ENCODE measurements around the gene PCDHB9. TPM values are rescaled to one million over a fixed set of nuclear protein-coding genes. Genes with fewer than 3 reads are reported as not detected.
"Not testable (repeated sequence)": the region's sequence is repeated elsewhere in the genome, so short reads cannot be mapped to it uniquely, and the experiment has no call there.

The PCDHB9 gene
- total and polyA plus RNA-seq, 11 donors = 0.30 to 1.6 (median 0.91) TPM

DNA sequence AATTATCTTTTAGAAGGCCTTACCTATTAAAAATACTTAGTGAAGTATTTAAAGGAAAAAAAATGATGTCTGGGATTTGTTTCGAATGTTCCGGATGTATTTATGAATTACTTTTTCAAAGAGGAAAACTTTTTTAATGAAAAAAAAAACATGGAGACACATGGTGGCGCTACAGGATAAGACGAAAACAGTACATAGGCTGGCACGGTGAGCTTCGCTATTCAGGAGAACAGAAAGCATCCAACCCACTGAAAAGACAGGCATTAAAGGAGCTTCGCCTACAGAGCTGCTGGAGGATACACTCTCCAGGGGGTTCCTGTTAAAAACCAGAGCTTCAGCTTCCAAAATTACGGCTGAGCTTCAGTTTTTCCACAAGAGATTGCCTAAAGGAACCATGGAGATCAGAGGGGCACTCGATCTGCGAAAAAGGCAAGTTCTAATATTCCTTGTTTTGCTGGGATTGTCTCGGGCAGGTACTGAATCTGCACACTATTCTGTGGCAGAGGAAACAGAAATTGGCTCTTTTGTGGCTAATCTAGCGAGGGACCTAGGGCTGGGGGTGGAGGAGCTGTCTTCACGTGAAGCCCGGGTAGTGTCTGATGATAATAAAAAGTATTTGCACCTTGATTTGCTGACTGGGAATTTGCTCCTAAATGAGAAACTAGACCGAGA, 36.3 kb downstream of the PCDHB9 start, which contains the start of gene PCDHB14:
Gene PCDHB14 (plus strand): TSS at position 232 of the 672 bp plus-strand sequence. CDS start 163 bp downstream, at position 395.
- TF ChIP-seq, protein P1, sequence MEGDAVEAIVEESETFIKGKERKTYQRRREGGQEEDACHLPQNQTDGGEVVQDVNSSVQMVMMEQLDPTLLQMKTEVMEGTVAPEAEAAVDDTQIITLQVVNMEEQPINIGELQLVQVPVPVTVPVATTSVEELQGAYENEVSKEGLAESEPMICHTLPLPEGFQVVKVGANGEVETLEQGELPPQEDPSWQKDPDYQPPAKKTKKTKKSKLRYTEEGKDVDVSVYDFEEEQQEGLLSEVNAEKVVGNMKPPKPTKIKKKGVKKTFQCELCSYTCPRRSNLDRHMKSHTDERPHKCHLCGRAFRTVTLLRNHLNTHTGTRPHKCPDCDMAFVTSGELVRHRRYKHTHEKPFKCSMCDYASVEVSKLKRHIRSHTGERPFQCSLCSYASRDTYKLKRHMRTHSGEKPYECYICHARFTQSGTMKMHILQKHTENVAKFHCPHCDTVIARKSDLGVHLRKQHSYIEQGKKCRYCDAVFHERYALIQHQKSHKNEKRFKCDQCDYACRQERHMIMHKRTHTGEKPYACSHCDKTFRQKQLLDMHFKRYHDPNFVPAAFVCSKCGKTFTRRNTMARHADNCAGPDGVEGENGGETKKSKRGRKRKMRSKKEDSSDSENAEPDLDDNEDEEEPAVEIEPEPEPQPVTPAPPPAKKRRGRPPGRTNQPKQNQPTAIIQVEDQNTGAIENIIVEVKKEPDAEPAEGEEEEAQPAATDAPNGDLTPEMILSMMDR (IDR thresholded peaks at IDR 0.05) = peak in 6 of 12 donors; percentile 17 to 41 (median 30)
- TF ChIP-seq POLR2A (IDR thresholded peaks at IDR 0.05) = no peak
- Histone ChIP-seq H3K4me1 (no peaks in the 10 kb centered on the region), H3K27me3 (no peaks in the 10 kb centered on the region), H3K4me3 (peak within 1 kb of the TSS in 10 of 12 donors; percentile 15 to 43 (median 30)), H3K36me3 (peaks cover 0 to 4% (median 0%) of the 10 kb centered on the region in 9 donors), H3K9me3 (peaks cover 0 to 99% (median 71%) of the 10 kb centered on the region in 12 donors), H3K27ac (no peak within 1 kb of the TSS)
- intact Hi-C loops (cut with DNase I) = loop anchor here in 3 of 10 donors (5.0 to 10.0 kb wide), 2 partner anchors 112 to 339 kb away; partner anchors contain the start of genes PCDHGA1 (in 1 of the 3) and PCDHGA2 (in 1 of the 3)
- ATAC-seq (peak in 2 of 4 donors; percentile 43 to 57), DNase-seq (no peak)
- 24 to 36% (median 31%) methylated on average over 15 of the region's 15 CpGs for whole genome bisulfite sequencing, 4 donors

DNA sequence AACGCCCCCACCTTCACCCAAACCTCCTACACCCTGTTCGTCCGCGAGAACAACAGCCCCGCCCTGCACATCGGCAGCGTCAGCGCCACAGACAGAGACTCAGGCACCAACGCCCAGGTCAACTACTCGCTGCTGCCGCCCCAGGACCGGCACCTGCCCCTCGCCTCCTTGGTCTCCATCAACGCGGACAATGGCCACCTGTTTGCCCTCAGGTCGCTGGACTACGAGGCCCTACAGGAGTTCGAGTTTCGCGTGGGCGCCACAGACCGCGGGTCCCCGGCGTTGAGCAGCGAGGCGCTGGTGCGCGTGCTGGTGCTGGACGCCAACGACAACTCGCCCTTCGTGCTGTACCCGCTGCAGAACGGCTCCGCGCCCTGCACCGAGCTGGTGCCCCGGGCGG, 37.9 kb downstream of the PCDHB9 start:
- not testable (repeated sequence) for H3K27ac ChIP-seq, DNase-seq, H3K27me3 ChIP-seq, ATAC-seq, H3K4me3 ChIP-seq, H3K4me1 ChIP-seq, H3K36me3 ChIP-seq
- WGBS, 4 donors = 18 to 20% (median 19%) methylated on average over 5 to 35 of the region's 40 CpGs
- H3K9me3 ChIP-seq = peaks cover 0 to 96% (median 61%) of the 10 kb centered on the region in 12 donors
- intact Hi-C loops (cut with DNase I) = loop anchor here in 3 of 10 donors (5.0 to 10.0 kb wide), 2 partner anchors 110 to 337 kb away; partner anchors contain the start of genes PCDHGA1 (in 1 of the 3) and PCDHGA2 (in 1 of the 3)

DNA sequence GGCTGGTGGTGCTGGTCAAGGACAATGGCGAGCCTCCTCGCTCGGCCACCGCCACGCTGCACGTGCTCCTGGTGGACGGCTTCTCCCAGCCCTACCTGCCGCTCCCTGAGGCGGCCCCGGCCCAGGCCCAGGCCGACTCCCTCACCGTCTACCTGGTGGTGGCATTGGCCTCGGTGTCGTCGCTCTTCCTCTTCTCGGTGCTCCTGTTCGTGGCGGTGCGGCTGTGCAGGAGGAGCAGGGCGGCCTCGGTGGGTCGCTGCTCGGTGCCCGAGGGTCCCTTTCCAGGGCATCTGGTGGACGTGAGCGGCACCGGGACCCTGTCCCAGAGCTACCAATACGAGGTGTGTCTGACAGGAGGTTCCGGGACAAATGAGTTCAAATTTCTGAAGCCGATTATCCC, 38.5 kb downstream of the PCDHB9 start:
- H3K4me3 ChIP-seq, ATAC-seq, H3K27ac ChIP-seq, H3K4me1 ChIP-seq, H3K36me3 ChIP-seq, H3K27me3 ChIP-seq, DNase-seq: not testable (repeated sequence)
- intact Hi-C loops (cut with DNase I) = loop anchor here in 1 of 10 donors (10.0 kb wide), 1 partner anchor 109 kb away; the partner anchor contains the start of genes PCDHGA1 and PCDHGA2
- peaks cover 0 to 97% (median 61%) of the 10 kb centered on the region in 12 donors for H3K9me3 ChIP-seq
- WGBS, 4 donors = 26 to 39% (median 30%) methylated on average over 15 to 30 of the region's 30 CpGs

DNA sequence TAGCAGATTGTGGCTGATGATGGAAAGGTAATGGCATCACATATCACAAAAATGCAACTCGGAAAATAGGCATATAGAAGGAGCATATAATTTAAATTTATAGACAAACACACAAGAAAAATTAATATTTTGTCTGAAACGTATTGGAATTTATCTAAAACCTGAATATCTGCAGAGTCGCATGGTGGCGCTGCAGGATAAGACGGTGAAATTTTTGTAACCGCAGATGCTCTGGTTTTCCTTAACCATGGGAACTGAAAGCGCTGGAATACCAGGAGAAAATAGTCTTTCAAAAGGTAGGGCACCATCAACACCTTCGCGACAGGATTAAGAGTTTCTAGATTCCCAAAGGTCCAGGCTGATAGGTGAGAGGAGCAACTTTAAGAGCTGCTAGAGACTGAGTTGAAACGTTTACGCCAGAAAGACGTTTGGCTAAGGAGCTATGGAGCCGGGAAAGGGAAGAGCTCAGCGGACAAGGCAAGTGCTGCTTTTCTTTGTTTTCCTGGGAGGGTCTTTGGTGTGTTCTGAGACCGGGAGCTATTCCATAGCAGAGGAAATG, 47.2 kb downstream of the PCDHB9 start:
- no peak for ATAC-seq

DNA sequence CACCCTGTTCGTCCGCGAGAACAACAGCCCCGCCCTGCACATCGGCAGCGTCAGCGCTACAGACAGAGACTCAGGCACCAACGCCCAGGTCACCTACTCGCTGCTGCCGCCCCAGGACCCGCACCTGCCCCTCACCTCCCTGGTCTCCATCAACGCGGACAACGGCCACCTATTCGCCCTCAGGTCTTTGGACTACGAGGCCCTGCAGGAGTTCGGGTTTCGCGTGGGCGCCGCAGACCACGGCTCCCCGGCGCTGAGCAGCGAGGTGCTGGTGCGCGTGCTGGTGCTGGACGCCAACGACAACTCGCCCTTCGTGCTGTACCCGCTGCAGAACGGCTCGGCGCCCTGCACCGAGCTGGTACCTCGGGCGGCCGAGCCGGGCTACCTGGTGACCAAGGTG, 49.0 kb downstream of the PCDHB9 start:
- H3K27ac ChIP-seq; H3K27me3 ChIP-seq; H3K4me1 ChIP-seq; H3K4me3 ChIP-seq; DNase-seq; H3K36me3 ChIP-seq; ATAC-seq; intact Hi-C loops (cut with DNase I): not testable (repeated sequence)
- peaks cover 0 to 100% (median 93%) of the 10 kb centered on the region in 12 donors for H3K9me3 ChIP-seq
- WGBS, 4 donors = 20 to 32% (median 26%) methylated on average over 17 to 40 of the region's 40 CpGs

More for the DNA sequence above, 47.2 kb downstream of the PCDHB9 start:
- DNase-seq = no peak
- Histone ChIP-seq H3K27ac (no peak overlapping the region), H3K36me3 (no peaks in the 10 kb centered on the region), H3K4me3 (peak overlapping the region in 9 of 12 donors; percentile 16 to 42 (median 29)), H3K9me3 (peaks cover 0 to 97% (median 85%) of the 10 kb centered on the region in 12 donors), H3K27me3 (peaks cover 0 to 7% (median 0%) of the 10 kb centered on the region in 9 donors), H3K4me1 (peaks cover 0 to 3% (median 0%) of the 10 kb centered on the region in 12 donors)
- intact Hi-C loops (cut with DNase I) = loop anchor here in 1 of 10 donors (5.0 kb wide), 1 partner anchor 328 kb away; no protein-coding TSS in a partner anchor
- 4 to 7% (median 5%) methylated on average over 15 of the region's 15 CpGs for WGBS, 4 donors
- no peak for TF ChIP-seq POLR2A (IDR thresholded peaks at IDR 0.05)
- TF ChIP-seq, protein P1 (IDR thresholded peaks at IDR 0.05) = peak in 6 of 12 donors; percentile 13 to 38 (median 30)
